ENCODE data around the gene ETV6. TPM values are rescaled to one million over a fixed set of nuclear protein-coding genes. Genes with fewer than 3 reads are reported as not detected.

ETV6 gene
- total and polyA plus RNA-seq, 2 of the 8 experiments (the other 6 are each of a cell fraction or from before 2014, with no cell fraction given): 5.5 to 23.9 TPM

DNA sequence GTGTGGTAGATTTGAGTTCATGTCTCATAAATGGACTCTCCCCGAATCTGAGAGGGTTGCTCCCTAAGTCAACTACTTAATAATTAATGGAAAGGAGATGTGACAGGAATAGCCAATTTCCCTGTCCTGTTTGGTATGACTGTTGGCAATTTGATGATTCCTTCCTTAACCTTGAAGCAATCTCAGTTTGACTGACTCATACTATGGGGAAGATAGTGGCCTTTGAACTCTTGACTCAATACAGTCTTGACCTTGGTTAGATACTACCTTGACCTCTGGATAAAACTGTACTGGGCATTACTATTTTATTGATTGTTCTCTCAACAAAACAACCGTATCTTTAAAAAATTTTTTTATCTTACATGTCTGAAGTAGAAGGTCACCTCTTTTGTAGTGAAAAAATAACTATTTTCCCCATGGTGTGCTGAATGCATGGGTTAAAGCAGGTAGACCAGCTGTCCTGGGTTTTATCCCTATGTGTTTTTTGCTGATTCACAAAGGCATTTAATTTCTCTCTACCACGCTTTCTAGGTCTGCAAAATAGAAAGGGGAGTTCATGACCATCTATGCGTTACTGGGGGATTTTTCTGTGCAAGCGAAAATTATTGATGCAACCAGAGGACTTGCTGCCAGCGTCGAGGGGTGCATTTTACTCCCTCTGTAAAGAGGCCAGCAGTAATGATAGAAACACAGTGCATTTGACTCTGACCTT, 80.1 kb downstream of the ETV6 start:
- H4K8ac ChIP-seq (ENCODE audit: extremely low read depth, insufficient read depth, low read length): no peak overlapping the region
- H3K9me3 ChIP-seq (ENCODE audit: insufficient read depth in 2 of 2, low read depth in 1 of 2, low read length in 1 of 2): no peaks in the 10 kb centered on the region
- H3K56ac ChIP-seq (replicated peaks; ENCODE audit: insufficient read length, low read depth, low read length): no peak overlapping the region
- H4K5ac ChIP-seq (ENCODE audit: insufficient read length, low read depth, low read length): no peak overlapping the region
- H2BK5ac ChIP-seq (ENCODE audit: low read depth, low read length): no peak overlapping the region
- 94% methylated on average over 7 of the region's 7 CpGs; no CpG with 5 or more reads in 1 of the 2 experiments for WGBS, 2 experiments (ENCODE audit: extremely low coverage in 1 of 2, insufficient coverage in 1 of 2, insufficient read length in 1 of 2, insufficient replicate concordance in 2 of 2, low coverage in 1 of 2, low lambda C conversion rate in 2 of 2, missing lambda C conversion rate in 1 of 2)
- H3K18ac ChIP-seq (ENCODE audit: extremely low read depth, low read length): no peak overlapping the region
- H3K27me3 ChIP-seq (replicated peaks in 1 of 4; ENCODE audit: control insufficient read depth in 3 of 4, extremely low read depth in 1 of 4, insufficient read depth in 3 of 4, low read length in 3 of 4): no peaks in the 10 kb centered on the region
- H3K14ac ChIP-seq (ENCODE audit: insufficient read length): no peak overlapping the region
- no peak overlapping the region for H2BK12ac ChIP-seq (ENCODE audit: low read depth, low read length)
- no peak overlapping the region for H2AK5ac ChIP-seq (ENCODE audit: low read depth, low read length)
- no peak overlapping the region for H3K23ac ChIP-seq (ENCODE audit: insufficient read length)
- no peak overlapping the region for H3K4me3 ChIP-seq (ENCODE audit: extremely low read depth in 1 of 4, insufficient read depth in 2 of 4, low read depth in 3 of 4, low read length in 4 of 4)
- no peak overlapping the region for H3K4me2 ChIP-seq (ENCODE audit: insufficient read depth in 1 of 2, low read depth in 2 of 2, low read length in 2 of 2)
- peaks cover 0 to 2% of the 10 kb centered on the region in 2 experiments for H4K20me1 ChIP-seq (replicated peaks in 1 of 2; ENCODE audit: control insufficient read depth in 1 of 2, insufficient read depth in 2 of 2, low read length in 2 of 2)
- H2BK120ac ChIP-seq (replicated peaks; ENCODE audit: low read depth, low read length): no peak overlapping the region
- no peak for FAIRE-seq
- H3K9ac ChIP-seq (replicated peaks in 1 of 4; ENCODE audit: extremely low read depth in 1 of 4, low read depth in 3 of 4, low read length in 3 of 4): no peak overlapping the region
- H2BK15ac ChIP-seq (ENCODE audit: low read length): no peak overlapping the region
- H3K79me2 ChIP-seq (ENCODE audit: control insufficient read depth in 1 of 2, insufficient read depth in 2 of 2, low read length in 2 of 2): peaks cover 0 to 4% of the 10 kb centered on the region in 2 experiments; a peak in 1 of 4 replicates
- DNase-seq (ENCODE audit: low read depth in 1 of 2, low spot score in 2 of 2): no peak
- no peaks in the 10 kb centered on the region for H3K23me2 ChIP-seq (ENCODE audit: low read depth, low read length)
- H3K4ac ChIP-seq (replicated peaks; ENCODE audit: insufficient read length, low read depth, low read length): no peak overlapping the region
- no peak overlapping the region for H2AFZ ChIP-seq (ENCODE audit: low read length)
- no peak overlapping the region for H4K91ac ChIP-seq (replicated peaks; ENCODE audit: insufficient read length, low read length)
- no peaks in the 10 kb centered on the region for H3K36me3 ChIP-seq (ENCODE audit: control insufficient read depth in 2 of 4, insufficient read depth in 4 of 4, low read length in 3 of 4)
- H2BK20ac ChIP-seq (ENCODE audit: low read length): no peak overlapping the region
- ChIA-PET CTCF (ENCODE audit: partially characterized antibody) (interaction anchor here (1.2 to 4.1 kb wide), 4 partner anchors 8 to 169 kb away, joined by 4 to 25 read pairs (median 4); no protein-coding TSS in a partner anchor), POLR2A (ENCODE audit: partially characterized antibody) (interaction anchor here (1.2 kb wide), 1 partner anchor 121 kb away, joined by 3 read pairs; no protein-coding TSS in a partner anchor)
- no peak overlapping the region for H3K27ac ChIP-seq (ENCODE audit: low read depth, low read length)
- H3K79me1 ChIP-seq (ENCODE audit: low read depth, low read length): no peaks in the 10 kb centered on the region
- H3K4me1 ChIP-seq (replicated peaks in 1 of 4; ENCODE audit: control insufficient read depth in 3 of 4, insufficient read depth in 4 of 4, low read length in 3 of 4): peaks cover 0 to 3% (median 0%) of the 10 kb centered on the region in 4 experiments; a peak in 2 of 7 replicates
- no peak for TF ChIP-seq CREB1 (IDR thresholded peaks at IDR 0.05)
- no peak for TF ChIP-seq CEBPB (IDR thresholded peaks at IDR 0.05; ENCODE audit: low read depth, low read length)
- TF ChIP-seq JUND (IDR thresholded peaks at IDR 0.05; ENCODE audit: low read length): no peak
- TF ChIP-seq POU5F1 (IDR thresholded peaks at IDR 0.05; ENCODE audit: low read depth, low read length): no peak
- TF ChIP-seq SP4 (IDR thresholded peaks at IDR 0.05; ENCODE audit: low read length): no peak
- no peak for TF ChIP-seq CHD1 (IDR thresholded peaks at IDR 0.05; ENCODE audit: low read depth, low read length)
- TF ChIP-seq TCF12 (IDR thresholded peaks at IDR 0.05; ENCODE audit: low read depth, low read length): no peak
- TF ChIP-seq KDM5A (IDR thresholded peaks at IDR 0.05; ENCODE audit: low read length): no peak
- TF ChIP-seq, protein P1, sequence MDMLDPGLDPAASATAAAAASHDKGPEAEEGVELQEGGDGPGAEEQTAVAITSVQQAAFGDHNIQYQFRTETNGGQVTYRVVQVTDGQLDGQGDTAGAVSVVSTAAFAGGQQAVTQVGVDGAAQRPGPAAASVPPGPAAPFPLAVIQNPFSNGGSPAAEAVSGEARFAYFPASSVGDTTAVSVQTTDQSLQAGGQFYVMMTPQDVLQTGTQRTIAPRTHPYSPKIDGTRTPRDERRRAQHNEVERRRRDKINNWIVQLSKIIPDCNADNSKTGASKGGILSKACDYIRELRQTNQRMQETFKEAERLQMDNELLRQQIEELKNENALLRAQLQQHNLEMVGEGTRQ (IDR thresholded peaks at IDR 0.05; ENCODE audit: low read length): no peak
- TF ChIP-seq CTBP2 (IDR thresholded peaks at IDR 0.05; ENCODE audit: borderline replicate concordance, insufficient read depth, insufficient read length, low read length): no peak
- TF ChIP-seq, protein P2, sequence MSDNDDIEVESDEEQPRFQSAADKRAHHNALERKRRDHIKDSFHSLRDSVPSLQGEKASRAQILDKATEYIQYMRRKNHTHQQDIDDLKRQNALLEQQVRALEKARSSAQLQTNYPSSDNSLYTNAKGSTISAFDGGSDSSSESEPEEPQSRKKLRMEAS (IDR thresholded peaks at IDR 0.05): no peak
- TF ChIP-seq POLR2AphosphoS5 (IDR thresholded peaks at IDR 0.05; ENCODE audit: low read depth, low read length): no peak

Measured in H1 (cell line).